HL-60 (cell line): ENCODE results near the gene BACH1.

Experiments used
- GABPA ChIP-seq: IDR thresholded peaks from 2 replicates; pipeline ENCODE4 v1.6.1; 2012; ENCODE audit warnings: low read depth
- POLR2AphosphoS5 ChIP-seq: IDR thresholded peaks from 2 replicates; pipeline ENCODE4 v1.6.1; 2012; ENCODE audit warnings: low read depth
- TF ChIP-seq, protein P1 (sequence below): IDR thresholded peaks from one replicate; pipeline ENCODE4 v1.5.1; 2011; ENCODE audit warnings: low read length, control low read depth, inconsistent platforms; ENCODE audit not compliant: insufficient read depth
- TF ChIP-seq, protein P2 (sequence below): IDR thresholded peaks from 2 replicates; pipeline ENCODE4 v1.6.1; 2012; ENCODE audit warnings: low read depth; ENCODE audit not compliant: insufficient replicate concordance

DNA sequence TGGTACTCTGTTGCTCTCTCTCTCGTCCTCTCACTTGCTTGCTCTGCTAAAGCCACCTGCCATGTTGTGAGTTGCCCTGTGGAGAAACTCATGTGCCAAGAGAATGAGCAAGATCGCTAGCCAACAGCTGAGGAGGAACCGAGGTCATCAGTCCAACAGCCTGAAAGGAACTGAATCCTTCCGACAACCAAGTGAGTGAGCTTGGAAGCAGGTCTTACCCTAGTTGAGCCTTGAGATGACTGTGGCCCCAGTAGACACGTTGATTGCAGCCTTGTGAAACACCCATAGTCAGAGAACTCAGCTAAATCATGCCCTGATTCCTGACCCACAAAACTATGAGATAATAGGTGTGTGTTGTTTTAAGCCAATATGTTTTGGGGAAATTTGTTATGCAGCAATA, 48.1 kb upstream of the BACH1 start:
- TF ChIP-seq, protein P1, sequence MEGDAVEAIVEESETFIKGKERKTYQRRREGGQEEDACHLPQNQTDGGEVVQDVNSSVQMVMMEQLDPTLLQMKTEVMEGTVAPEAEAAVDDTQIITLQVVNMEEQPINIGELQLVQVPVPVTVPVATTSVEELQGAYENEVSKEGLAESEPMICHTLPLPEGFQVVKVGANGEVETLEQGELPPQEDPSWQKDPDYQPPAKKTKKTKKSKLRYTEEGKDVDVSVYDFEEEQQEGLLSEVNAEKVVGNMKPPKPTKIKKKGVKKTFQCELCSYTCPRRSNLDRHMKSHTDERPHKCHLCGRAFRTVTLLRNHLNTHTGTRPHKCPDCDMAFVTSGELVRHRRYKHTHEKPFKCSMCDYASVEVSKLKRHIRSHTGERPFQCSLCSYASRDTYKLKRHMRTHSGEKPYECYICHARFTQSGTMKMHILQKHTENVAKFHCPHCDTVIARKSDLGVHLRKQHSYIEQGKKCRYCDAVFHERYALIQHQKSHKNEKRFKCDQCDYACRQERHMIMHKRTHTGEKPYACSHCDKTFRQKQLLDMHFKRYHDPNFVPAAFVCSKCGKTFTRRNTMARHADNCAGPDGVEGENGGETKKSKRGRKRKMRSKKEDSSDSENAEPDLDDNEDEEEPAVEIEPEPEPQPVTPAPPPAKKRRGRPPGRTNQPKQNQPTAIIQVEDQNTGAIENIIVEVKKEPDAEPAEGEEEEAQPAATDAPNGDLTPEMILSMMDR = no peak
- TF ChIP-seq, protein P2, sequence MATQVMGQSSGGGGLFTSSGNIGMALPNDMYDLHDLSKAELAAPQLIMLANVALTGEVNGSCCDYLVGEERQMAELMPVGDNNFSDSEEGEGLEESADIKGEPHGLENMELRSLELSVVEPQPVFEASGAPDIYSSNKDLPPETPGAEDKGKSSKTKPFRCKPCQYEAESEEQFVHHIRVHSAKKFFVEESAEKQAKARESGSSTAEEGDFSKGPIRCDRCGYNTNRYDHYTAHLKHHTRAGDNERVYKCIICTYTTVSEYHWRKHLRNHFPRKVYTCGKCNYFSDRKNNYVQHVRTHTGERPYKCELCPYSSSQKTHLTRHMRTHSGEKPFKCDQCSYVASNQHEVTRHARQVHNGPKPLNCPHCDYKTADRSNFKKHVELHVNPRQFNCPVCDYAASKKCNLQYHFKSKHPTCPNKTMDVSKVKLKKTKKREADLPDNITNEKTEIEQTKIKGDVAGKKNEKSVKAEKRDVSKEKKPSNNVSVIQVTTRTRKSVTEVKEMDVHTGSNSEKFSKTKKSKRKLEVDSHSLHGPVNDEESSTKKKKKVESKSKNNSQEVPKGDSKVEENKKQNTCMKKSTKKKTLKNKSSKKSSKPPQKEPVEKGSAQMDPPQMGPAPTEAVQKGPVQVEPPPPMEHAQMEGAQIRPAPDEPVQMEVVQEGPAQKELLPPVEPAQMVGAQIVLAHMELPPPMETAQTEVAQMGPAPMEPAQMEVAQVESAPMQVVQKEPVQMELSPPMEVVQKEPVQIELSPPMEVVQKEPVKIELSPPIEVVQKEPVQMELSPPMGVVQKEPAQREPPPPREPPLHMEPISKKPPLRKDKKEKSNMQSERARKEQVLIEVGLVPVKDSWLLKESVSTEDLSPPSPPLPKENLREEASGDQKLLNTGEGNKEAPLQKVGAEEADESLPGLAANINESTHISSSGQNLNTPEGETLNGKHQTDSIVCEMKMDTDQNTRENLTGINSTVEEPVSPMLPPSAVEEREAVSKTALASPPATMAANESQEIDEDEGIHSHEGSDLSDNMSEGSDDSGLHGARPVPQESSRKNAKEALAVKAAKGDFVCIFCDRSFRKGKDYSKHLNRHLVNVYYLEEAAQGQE = no peak
- TF ChIP-seq POLR2AphosphoS5 (no peak), GABPA (no peak)
